Fibroblast of pulmonary artery (primary cell): ENCODE data around the gene CT47A1.
"Not testable (repeated sequence)": the region's sequence is repeated elsewhere in the genome, so short reads cannot be mapped to it uniquely, and the experiment has no call there.

Source experiments
- DNase-seq: peaks from one replicate; pipeline ENCODE4 v3.0.0-alpha.2; 2010; ENCODE audit warnings: low read depth
- H3K4me3 ChIP-seq: replicated peaks from 2 replicates; pipeline ENCODE4 v1.5.1; 2011; ENCODE audit warnings: low read depth, mild to moderate bottlenecking, control low read depth, low read length, moderate library complexity
- TF ChIP-seq, protein P1 (sequence below): IDR thresholded peaks from 2 replicates; pipeline ENCODE4 v1.5.1; 2011; ENCODE audit warnings: mild to moderate bottlenecking, control low read depth, low read length, inconsistent platforms; ENCODE audit errors: missing control alignments

Gene CT47A1

GRCh38 chrX:120985660-120986059 is at the start of gene CT47A1:
Gene CT47A1 (minus strand): TSS chrX:120985760. CDS start chrX:120985529, 231 bp downstream.
- H3K4me3 ChIP-seq, result not testable (repeated sequence)

GRCh38 chrX:121032531-121032930 is 47.0 kb upstream of the CT47A1 start:
- TF ChIP-seq, protein P1, sequence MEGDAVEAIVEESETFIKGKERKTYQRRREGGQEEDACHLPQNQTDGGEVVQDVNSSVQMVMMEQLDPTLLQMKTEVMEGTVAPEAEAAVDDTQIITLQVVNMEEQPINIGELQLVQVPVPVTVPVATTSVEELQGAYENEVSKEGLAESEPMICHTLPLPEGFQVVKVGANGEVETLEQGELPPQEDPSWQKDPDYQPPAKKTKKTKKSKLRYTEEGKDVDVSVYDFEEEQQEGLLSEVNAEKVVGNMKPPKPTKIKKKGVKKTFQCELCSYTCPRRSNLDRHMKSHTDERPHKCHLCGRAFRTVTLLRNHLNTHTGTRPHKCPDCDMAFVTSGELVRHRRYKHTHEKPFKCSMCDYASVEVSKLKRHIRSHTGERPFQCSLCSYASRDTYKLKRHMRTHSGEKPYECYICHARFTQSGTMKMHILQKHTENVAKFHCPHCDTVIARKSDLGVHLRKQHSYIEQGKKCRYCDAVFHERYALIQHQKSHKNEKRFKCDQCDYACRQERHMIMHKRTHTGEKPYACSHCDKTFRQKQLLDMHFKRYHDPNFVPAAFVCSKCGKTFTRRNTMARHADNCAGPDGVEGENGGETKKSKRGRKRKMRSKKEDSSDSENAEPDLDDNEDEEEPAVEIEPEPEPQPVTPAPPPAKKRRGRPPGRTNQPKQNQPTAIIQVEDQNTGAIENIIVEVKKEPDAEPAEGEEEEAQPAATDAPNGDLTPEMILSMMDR, result no peak
- H3K4me3 ChIP-seq, result no peak overlapping the region
- DNase-seq, result no peak

More at GRCh38 chrX:120985660-120986059, at the start of gene CT47A1:
- not testable (repeated sequence) for DNase-seq

DNA sequence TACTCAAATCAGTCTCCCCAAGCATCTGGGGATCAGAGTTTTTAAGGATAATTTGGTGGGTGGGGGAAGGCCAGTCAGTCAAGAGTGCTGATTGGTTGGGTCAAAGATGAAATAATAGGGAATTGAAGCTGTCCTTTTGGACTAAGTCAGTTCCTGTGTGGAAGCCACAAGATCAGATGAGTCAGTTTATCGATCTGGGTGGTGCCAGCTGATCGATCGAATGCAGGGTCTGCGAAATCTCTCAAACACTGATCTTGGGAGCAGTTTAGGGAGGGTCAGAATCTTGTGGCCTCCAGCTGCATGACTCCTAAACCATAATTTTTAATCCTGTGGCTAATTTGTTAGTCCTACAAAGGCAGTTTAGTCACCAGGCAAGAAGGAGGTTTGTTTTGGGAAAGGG is 44.5 kb upstream of the CT47A1 start:
- no peak overlapping the region for H3K4me3 ChIP-seq
- no peak for DNase-seq
- TF ChIP-seq, protein P1, result no peak

DNA sequence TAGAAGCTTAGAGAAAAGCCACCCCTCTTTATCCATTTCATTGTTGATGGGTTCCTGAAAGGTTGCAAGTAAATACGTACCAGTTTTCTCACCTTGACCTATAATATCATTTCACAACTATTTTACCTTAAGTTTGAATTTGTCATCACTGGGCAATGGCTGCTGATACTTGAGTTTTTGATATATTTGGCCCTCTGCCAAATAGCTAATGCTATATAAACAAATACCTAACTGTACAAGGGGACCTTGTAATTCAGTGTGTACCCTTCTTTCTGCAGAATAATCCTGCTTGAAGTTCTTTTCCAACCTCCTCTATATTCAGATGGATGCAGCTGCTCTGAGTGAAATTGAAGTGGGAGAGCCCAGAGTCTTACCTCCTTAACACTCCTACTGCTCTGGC is 42.9 kb upstream of the CT47A1 start:
- TF ChIP-seq, protein P1, result no peak
- DNase-seq, result no peak
- no peak overlapping the region for H3K4me3 ChIP-seq

GRCh38 chrX:121014826-121015225 is 29.3 kb upstream of the CT47A1 start:
- H3K4me3 ChIP-seq, result no peak overlapping the region
- TF ChIP-seq, protein P1, result no peak
- DNase-seq, result no peak

DNA sequence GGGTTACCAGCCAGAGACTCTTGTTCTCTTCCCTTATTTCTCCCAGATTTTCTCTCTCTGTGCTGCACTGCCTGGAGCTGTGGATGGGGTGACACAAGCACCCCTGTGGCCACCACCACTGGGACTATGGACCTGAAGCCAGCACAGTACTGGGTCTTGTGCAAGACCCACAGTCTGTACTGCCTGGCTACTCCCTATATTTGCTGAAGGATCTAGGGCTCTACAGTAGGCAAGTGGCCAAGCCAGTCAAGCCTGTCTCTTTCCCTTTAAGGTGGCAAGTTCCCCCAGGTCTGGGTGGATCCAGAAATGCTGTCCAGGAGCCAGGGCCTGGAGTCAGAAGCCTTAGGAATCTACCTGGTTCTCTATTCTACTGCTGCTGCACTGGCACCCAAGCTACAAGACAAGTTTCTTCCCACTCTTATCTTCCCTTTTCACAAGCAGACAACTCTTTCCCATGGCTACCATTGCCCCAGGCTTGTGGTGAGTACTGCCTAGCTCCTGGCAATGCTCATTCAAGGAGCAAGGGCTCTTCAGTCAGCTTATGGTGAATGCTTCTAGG is 28.4 kb upstream of the CT47A1 start:
- TF ChIP-seq, protein P1, result no peak
- no peak overlapping the region for H3K4me3 ChIP-seq
- DNase-seq, result no peak

GRCh38 chrX:121011254-121011653 is 25.7 kb upstream of the CT47A1 start:
- no peak for DNase-seq
- no peak overlapping the region for H3K4me3 ChIP-seq
- TF ChIP-seq, protein P1, result no peak
